Measurements from ENCODE around the gene MAGIX.

DNA sequence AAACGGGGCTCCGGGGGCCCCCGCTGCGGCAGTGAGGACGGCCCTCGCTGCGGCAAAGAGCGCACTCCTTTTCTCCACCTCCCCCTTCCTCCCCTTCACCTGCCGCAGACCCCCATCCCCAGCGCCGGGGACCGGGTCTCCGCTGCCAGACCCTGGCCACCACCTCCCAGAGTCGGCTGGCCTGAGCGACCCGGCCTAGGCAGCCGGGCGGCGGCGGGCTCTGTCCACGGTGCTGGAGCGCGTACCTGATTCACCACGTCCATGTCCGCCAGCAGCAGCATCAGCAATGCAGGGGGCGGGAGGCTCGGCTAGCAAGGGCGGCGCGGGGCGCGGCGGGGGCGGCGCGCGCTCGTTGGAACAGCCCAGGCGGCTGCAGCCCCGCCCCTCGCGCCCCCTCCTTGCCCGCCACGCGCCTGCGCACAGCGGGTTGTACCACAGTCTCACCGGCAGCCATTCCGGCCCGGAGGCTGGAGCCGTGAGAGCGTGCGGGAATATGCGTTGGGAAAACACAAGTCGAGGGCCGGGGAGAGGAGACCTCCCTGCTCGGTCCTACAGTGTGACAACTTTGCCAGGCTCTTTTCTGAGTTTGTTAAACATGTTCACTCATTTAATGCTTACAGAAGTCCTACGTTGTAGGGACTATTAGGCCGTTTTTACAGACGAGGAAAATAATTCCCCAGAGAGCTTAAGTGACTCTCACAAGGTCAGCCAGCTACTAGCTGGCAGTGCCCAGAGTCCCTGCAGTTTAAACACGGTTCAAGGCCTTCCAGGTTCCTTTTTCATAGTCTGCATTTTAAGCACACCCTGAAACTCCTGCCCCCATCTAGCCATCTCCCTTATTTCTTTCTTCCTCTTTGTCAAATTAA is 37.6 kb downstream of the MAGIX start, which contains the start of gene SYP:
- TF ChIP-seq YY1 (IDR thresholded peaks at IDR 0.05; ENCODE audit: low read depth): peak; percentile 83
- no peak; the same call in 1 of the 2 replicates for TF ChIP-seq TCF12 (IDR thresholded peaks at IDR 0.05; ENCODE audit: low read depth)
- peak; percentile 40; the same call in 1 of the 2 replicates for TF ChIP-seq EGR1 (IDR thresholded peaks at IDR 0.05)
- no peak for TF ChIP-seq NFIC (IDR thresholded peaks at IDR 0.05)
- TF ChIP-seq TAF1 (IDR thresholded peaks at IDR 0.05; ENCODE audit: low read depth): peak; percentile 66; the same call in 1 of the 2 replicates
- TF ChIP-seq, protein P1, sequence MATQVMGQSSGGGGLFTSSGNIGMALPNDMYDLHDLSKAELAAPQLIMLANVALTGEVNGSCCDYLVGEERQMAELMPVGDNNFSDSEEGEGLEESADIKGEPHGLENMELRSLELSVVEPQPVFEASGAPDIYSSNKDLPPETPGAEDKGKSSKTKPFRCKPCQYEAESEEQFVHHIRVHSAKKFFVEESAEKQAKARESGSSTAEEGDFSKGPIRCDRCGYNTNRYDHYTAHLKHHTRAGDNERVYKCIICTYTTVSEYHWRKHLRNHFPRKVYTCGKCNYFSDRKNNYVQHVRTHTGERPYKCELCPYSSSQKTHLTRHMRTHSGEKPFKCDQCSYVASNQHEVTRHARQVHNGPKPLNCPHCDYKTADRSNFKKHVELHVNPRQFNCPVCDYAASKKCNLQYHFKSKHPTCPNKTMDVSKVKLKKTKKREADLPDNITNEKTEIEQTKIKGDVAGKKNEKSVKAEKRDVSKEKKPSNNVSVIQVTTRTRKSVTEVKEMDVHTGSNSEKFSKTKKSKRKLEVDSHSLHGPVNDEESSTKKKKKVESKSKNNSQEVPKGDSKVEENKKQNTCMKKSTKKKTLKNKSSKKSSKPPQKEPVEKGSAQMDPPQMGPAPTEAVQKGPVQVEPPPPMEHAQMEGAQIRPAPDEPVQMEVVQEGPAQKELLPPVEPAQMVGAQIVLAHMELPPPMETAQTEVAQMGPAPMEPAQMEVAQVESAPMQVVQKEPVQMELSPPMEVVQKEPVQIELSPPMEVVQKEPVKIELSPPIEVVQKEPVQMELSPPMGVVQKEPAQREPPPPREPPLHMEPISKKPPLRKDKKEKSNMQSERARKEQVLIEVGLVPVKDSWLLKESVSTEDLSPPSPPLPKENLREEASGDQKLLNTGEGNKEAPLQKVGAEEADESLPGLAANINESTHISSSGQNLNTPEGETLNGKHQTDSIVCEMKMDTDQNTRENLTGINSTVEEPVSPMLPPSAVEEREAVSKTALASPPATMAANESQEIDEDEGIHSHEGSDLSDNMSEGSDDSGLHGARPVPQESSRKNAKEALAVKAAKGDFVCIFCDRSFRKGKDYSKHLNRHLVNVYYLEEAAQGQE (IDR thresholded peaks at IDR 0.05; ENCODE audit: low read depth): peak; percentile 93
- peak; percentile 78 for TF ChIP-seq MAX (IDR thresholded peaks at IDR 0.05)
- TF ChIP-seq EP300 (IDR thresholded peaks at IDR 0.05; ENCODE audit: borderline replicate concordance): peak; percentile 85
- TF ChIP-seq TEAD4 (IDR thresholded peaks at IDR 0.05): 0 out of 2 replicates have a peak, but pooled peaks have one; percentile 22
- TF ChIP-seq FOXM1 (IDR thresholded peaks at IDR 0.05; ENCODE audit: borderline replicate concordance, low read depth): no peak
- TF ChIP-seq CEBPB (IDR thresholded peaks at IDR 0.05): no peak
- no peak for TF ChIP-seq CREB1 (IDR thresholded peaks at IDR 0.05; ENCODE audit: low read depth)

Measured in Ishikawa (cell line).